Transverse colon (tissue), 3 donors: Measurements from ENCODE around the gene GABBR2.

ENCODE experiments used
- EP300 ChIP-seq: sonication (generic); formaldehyde crosslinking; IDR thresholded peaks from one replicate; pipeline ENCODE4 v1.6.1; 2017; ENCODE audit warnings: antibody characterized with exemption, low read depth
- TF ChIP-seq, protein P1 (sequence below), 5 experiments: fragments of 200-600 bp in 3 of 5; fragments of 450-650 bp in 2 of 5; sonication (generic) in 3 of 5; IDR thresholded peaks; 1 replicate in 2 of 5; 2 replicates in 3 of 5; pipeline ENCODE4 v1.5.1; 2016 to 2017; ENCODE audit warnings: antibody characterized with exemption in 5 of 5, inconsistent platforms in 3 of 5, mild to moderate bottlenecking in 2 of 5, moderate library complexity in 1 of 5

DNA sequence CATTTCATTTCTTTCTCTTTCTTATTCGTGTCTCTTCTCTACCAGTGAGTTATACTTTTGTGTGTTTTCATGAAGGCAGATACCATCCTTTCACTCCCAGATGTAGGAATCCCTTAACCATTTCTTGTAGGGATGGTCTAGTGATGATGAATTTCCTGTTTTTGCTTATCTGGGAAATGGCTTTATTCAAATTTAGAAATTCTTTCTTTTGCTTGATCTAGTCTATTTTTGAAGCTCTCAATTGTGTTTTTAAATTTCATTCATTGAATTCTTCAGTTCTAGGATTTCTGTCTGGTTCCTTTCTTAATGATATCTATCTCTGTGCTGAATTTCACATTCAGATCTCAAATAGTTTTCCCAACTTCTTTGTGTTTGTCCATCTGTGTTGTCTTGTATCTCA lies 357.4 kb downstream of the GABBR2 start:
- TF ChIP-seq EP300, result no peak
- TF ChIP-seq, protein P1, sequence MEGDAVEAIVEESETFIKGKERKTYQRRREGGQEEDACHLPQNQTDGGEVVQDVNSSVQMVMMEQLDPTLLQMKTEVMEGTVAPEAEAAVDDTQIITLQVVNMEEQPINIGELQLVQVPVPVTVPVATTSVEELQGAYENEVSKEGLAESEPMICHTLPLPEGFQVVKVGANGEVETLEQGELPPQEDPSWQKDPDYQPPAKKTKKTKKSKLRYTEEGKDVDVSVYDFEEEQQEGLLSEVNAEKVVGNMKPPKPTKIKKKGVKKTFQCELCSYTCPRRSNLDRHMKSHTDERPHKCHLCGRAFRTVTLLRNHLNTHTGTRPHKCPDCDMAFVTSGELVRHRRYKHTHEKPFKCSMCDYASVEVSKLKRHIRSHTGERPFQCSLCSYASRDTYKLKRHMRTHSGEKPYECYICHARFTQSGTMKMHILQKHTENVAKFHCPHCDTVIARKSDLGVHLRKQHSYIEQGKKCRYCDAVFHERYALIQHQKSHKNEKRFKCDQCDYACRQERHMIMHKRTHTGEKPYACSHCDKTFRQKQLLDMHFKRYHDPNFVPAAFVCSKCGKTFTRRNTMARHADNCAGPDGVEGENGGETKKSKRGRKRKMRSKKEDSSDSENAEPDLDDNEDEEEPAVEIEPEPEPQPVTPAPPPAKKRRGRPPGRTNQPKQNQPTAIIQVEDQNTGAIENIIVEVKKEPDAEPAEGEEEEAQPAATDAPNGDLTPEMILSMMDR (IDR thresholded peaks at IDR 0.05), result no peak
